Measurements from ENCODE around the gene GP1BB. TPM values are rescaled to one million over a fixed set of nuclear protein-coding genes. Genes with fewer than 3 reads are reported as not detected.
A peak's percentile ranks its signal among the peaks of the same experiment; 100 is the strongest.

GP1BB gene
- total RNA-seq, 4 donors from 2014 or later: 1.4 to 3.5 (median 2.3) TPM; not detected in 1

- TF ChIP-seq CTCF (IDR thresholded peaks at IDR 0.05 in 4 of 5, conservative IDR thresholded peaks at IDR 0.05 in 1 of 5) (no peak), POLR2A (IDR thresholded peaks at IDR 0.05) (no peak)
- ATAC-seq (no peak), DNase-seq (no peak)
- no peaks in the 10 kb centered on the region for H3K36me3 ChIP-seq
- H3K27me3 ChIP-seq: no peaks in the 10 kb centered on the region
- peaks cover 19 to 36% of the 10 kb centered on the region in 2 donors for H3K4me1 ChIP-seq
- intact Hi-C loops (cut with DNase I; ENCODE audit: low total_unique reads): loop anchor here (5.0 kb wide), 2 partner anchors 105 to 455 kb away; partner anchors contain the start of genes CLTCL1, GNB1L and RTL10
- H3K4me3 ChIP-seq: no peak overlapping the region
- in situ Hi-C loops (cut with MboI; ENCODE audit: low sequenced_read_pairs in 4 of 4): no loop called here
- no peak overlapping the region for H3K27ac ChIP-seq
- no peaks in the 10 kb centered on the region for H3K9me3 ChIP-seq
Observed at GRCh38 chr22:19747551-19747950, 24.2 kb downstream of the GP1BB start.

- Histone ChIP-seq H3K36me3 (no peaks in the 10 kb centered on the region), H3K27ac (peak overlapping the region in 1 of 4 donors; percentile 61), H3K4me1 (peaks cover 19 to 36% of the 10 kb centered on the region in 2 donors), H3K4me3 (no peak overlapping the region), H3K9me3 (no peaks in the 10 kb centered on the region), H3K27me3 (no peaks in the 10 kb centered on the region)
- ATAC-seq (no peak), DNase-seq (no peak)
- intact Hi-C loops (cut with DNase I; ENCODE audit: low total_unique reads): loop anchor here (5.0 kb wide), 2 partner anchors 104 to 456 kb away; partner anchors contain the start of genes CLTCL1, GNB1L and RTL10
- no peak for TF ChIP-seq CTCF (IDR thresholded peaks at IDR 0.05 in 4 of 5, conservative IDR thresholded peaks at IDR 0.05 in 1 of 5)
- TF ChIP-seq POLR2A (IDR thresholded peaks at IDR 0.05): no peak
- in situ Hi-C loops (cut with MboI; ENCODE audit: low sequenced_read_pairs in 4 of 4): no loop called here
Observed at GRCh38 chr22:19748139-19748538, 24.8 kb downstream of the GP1BB start.

- Histone ChIP-seq H3K4me1 (peaks cover 19 to 36% of the 10 kb centered on the region in 2 donors), H3K36me3 (no peaks in the 10 kb centered on the region), H3K4me3 (no peak overlapping the region), H3K9me3 (no peaks in the 10 kb centered on the region), H3K27me3 (peaks cover 1 to 4% (median 4%) of the 10 kb centered on the region in 3 donors), H3K27ac (peak overlapping the region in 3 of 4 donors; percentile 36 to 71 (median 61))
- ATAC-seq: peak; percentile 35 to 55
- peak; percentile 65 to 68 for DNase-seq
- in situ Hi-C loops (cut with MboI; ENCODE audit: low sequenced_read_pairs in 4 of 4): no loop called here
- TF ChIP-seq CTCF (IDR thresholded peaks at IDR 0.05 in 4 of 5, conservative IDR thresholded peaks at IDR 0.05 in 1 of 5) (no peak), POLR2A (IDR thresholded peaks at IDR 0.05) (peak; percentile 23 to 56)
- intact Hi-C loops (cut with DNase I; ENCODE audit: low total_unique reads): loop anchor here (5.0 kb wide), 2 partner anchors 103 to 457 kb away; partner anchors contain the start of genes CLTCL1, GNB1L and RTL10
Observed at GRCh38 chr22:19748991-19749664, 25.8 kb downstream of the GP1BB start.

- Histone ChIP-seq H3K4me1 (peaks cover 12 to 30% of the 10 kb centered on the region in 2 donors), H3K27ac (peak overlapping the region in 3 of 4 donors; percentile 36 to 71 (median 61)), H3K4me3 (no peak overlapping the region), H3K9me3 (no peaks in the 10 kb centered on the region), H3K27me3 (peaks cover 9 to 11% (median 11%) of the 10 kb centered on the region in 3 donors), H3K36me3 (no peaks in the 10 kb centered on the region)
- peak; percentile 5 to 9 for ATAC-seq
- in situ Hi-C loops (cut with MboI; ENCODE audit: low sequenced_read_pairs in 4 of 4) (no loop called here), intact Hi-C loops (cut with DNase I; ENCODE audit: low total_unique reads) (loop anchor here (5.0 kb wide), 2 partner anchors 102 to 458 kb away; partner anchors contain the start of genes CLTCL1, GNB1L and RTL10)
- DNase-seq: peak; percentile 59 to 68
- no peak for TF ChIP-seq CTCF (IDR thresholded peaks at IDR 0.05 in 4 of 5, conservative IDR thresholded peaks at IDR 0.05 in 1 of 5)
- no peak for TF ChIP-seq POLR2A (IDR thresholded peaks at IDR 0.05)
Observed at GRCh38 chr22:19749876-19750275, 26.5 kb downstream of the GP1BB start.
